LNCAP (cell line): ENCODE data around the gene NMRK2.

Source experiments
- TF ChIP-seq, protein P1 (sequence below): fragments of 450-650 bp; IDR thresholded peaks from 2 replicates; pipeline ENCODE4 v1.5.1; 2017; ENCODE audit warnings: mild to moderate bottlenecking

Gene NMRK2

DNA sequence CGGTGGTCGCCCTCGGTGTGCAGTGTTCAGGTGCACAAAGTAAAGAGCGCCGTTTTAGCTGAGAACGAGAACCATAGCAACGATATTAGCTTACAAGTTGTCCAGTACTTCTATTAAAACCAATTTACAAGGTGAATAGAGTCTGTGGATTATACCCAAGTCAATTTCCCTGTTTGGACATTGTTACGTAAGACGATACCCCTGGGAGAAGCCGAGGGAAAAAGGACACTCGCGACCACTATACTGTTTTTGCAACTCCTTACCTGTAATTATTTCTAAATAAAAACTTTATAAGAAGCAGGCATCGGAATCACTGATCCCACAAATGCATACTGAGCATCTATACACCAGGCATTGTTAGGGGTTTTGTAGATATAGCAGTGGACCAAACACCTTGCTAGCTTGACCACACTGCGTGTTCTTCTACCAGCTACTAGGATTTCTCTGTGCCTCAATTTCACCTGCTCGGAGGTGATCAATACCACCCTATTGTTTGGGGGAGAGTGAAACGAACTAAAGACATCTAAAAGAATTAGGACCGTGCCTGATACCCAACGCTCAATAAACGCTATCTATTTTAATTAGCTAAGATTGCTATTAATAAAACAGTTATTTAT is 52.9 kb downstream of the NMRK2 start:
- TF ChIP-seq, protein P1, sequence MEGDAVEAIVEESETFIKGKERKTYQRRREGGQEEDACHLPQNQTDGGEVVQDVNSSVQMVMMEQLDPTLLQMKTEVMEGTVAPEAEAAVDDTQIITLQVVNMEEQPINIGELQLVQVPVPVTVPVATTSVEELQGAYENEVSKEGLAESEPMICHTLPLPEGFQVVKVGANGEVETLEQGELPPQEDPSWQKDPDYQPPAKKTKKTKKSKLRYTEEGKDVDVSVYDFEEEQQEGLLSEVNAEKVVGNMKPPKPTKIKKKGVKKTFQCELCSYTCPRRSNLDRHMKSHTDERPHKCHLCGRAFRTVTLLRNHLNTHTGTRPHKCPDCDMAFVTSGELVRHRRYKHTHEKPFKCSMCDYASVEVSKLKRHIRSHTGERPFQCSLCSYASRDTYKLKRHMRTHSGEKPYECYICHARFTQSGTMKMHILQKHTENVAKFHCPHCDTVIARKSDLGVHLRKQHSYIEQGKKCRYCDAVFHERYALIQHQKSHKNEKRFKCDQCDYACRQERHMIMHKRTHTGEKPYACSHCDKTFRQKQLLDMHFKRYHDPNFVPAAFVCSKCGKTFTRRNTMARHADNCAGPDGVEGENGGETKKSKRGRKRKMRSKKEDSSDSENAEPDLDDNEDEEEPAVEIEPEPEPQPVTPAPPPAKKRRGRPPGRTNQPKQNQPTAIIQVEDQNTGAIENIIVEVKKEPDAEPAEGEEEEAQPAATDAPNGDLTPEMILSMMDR, result no peak

DNA sequence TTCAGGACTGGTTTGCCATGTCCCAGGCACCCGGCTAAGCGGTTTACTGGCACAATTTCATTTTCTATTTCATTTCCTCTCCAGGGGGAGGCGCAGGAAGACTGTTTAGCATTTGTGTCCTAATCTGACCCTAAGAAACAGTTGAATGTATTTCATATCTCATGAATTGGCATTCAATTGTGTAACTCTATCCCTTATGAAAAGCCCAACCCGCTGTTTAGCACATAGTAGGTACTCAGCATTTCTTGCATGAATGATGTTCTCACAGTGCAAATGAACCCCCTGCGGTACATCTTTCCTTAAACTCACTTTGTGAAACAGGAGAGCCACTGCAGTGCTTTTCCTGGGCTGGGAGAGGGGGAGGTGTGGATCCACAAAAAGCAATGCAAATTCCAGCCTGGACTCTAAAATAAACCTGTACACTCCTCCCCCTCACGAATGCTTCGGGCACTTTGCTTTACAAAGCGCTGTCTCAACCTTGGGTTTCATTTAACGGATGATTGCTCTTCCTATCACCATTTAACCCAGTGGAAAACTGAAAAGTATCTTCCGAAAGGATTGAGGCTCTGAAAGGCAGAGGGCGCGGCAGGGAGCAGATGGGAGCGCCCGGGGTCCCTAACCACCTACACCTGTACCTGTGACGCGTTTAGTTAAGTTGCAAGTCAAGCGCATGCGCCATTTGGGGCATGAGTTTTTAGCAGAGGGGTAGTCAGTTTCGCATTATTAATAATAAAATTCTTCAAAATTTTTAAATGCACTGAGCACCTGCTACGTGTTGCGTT is 53.6 kb downstream of the NMRK2 start:
- TF ChIP-seq, protein P1, result peak; percentile 61; the same call in 1 of the 2 replicates

DNA sequence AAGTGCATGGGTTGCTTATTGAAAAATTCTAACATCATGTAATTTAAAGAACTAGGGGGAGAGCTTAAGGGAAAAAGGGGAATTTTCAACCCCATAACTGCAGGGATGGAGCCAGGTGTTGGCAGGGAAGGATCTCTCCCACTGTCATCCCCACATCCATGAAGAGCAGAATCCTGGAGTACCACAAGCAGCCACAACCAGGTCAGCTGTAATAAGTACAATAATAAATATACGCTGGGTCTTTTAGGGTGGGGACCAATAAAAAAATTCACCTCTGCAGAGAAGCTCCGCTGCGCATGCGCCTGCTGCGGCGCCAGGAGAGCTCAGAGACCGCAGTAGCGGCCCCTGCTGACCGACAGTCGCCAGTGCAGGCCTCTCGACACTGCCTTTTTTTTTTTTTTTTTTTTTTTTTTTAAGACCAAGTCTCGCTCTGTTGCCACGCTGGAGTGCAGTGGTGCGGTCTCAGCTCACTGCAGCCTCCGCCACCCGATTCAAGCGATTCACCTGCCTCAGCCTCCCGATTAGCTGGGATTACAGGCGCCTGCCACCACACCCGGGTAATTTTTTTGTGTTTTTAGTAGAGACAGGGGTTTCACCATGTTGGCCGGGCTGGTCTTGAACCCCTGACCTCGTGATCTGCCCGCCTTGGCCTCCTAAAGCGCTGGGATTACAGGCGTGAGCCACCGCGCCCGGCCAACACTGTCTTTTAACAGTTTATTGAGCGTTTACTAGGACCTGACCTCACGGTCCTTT is 54.9 kb downstream of the NMRK2 start:
- TF ChIP-seq, protein P1, result peak; percentile 82

DNA sequence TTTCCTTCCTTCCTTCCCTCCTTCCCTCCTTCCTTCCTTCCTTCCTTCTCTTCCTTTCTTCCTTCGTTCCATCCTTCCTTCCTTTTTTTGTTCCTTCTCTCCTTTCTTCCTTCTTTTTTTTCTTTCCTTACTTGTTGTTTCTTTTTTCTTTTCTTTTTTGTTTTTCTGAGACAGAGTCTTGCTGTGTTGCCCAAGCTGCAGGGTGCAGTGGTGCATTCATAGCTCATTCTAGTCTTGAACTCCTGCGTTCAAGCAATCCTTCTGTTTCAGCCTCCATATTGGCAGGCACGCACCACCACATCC is 57.9 kb downstream of the NMRK2 start:
- TF ChIP-seq, protein P1, result no peak
